SU-DHL-6 (cell line): ENCODE results near the gene DSTN.

ENCODE experiments used
- H2AFZ ChIP-seq: fragments of 200-600 bp; sonication (generic); 2 replicates; pipeline ENCODE4 v1.6.1; 2014; ENCODE audit warnings: low read depth, mild to moderate bottlenecking, moderate library complexity, mixed read lengths, antibody characterized with exemption, low read length; ENCODE audit not compliant: severe bottlenecking
- H3F3A ChIP-seq: fragments of 200-600 bp; shearing (Covaris generic); 2 replicates; pipeline ENCODE4 v1.6.0; 2016; ENCODE audit warnings: antibody characterized with exemption, mild to moderate bottlenecking; ENCODE audit not compliant: insufficient read depth
- H3K27ac ChIP-seq: fragments of 200-600 bp; sonication (generic); 2 replicates; pipeline ENCODE4 v1.5.1; 2016; ENCODE audit warnings: low read depth, mild to moderate bottlenecking, low read length, moderate library complexity, mixed read lengths
- H3K27me3 ChIP-seq: fragments of 200-600 bp; sonication (generic), shearing (Covaris generic); 2 replicates; pipeline ENCODE4 v1.6.0; 2014; ENCODE audit warnings: mild to moderate bottlenecking, low read length
- H3K36me3 ChIP-seq: fragments of 200-600 bp; sonication (generic); 2 replicates; pipeline ENCODE4 v1.6.1; 2014; ENCODE audit warnings: mild to moderate bottlenecking, low read length, mixed read lengths
- H3K4me2 ChIP-seq: fragments of 300-600, 200-600 bp; shearing (Covaris generic), sonication (generic); 2 replicates; pipeline ENCODE4 v1.6.0; 2014; ENCODE audit warnings: low read length, low read depth, mild to moderate bottlenecking; ENCODE audit not compliant: poor library complexity, severe bottlenecking
- H3K4me3 ChIP-seq: fragments of 200-600 bp; sonication (generic); 2 replicates; pipeline ENCODE4 v1.5.1; 2014; ENCODE audit warnings: antibody characterized with exemption, low read length, mild to moderate bottlenecking, mixed read lengths; ENCODE audit not compliant: insufficient read depth, poor library complexity, severe bottlenecking
- H3K79me2 ChIP-seq: fragments of 200-600 bp; sonication (generic); 2 replicates; pipeline ENCODE4 v1.6.1; 2014; ENCODE audit warnings: mild to moderate bottlenecking, low read length, moderate library complexity; ENCODE audit not compliant: insufficient read depth
- H3K9ac ChIP-seq: fragments of 200-600 bp; sonication (generic); 2 replicates; pipeline ENCODE4 v1.7.0; 2014; ENCODE audit warnings: mild to moderate bottlenecking, low read length
- H3K9me2 ChIP-seq: fragments of 200-600 bp; sonication (generic); replicated peaks from 2 replicates; pipeline ENCODE4 v1.6.1; 2014; ENCODE audit warnings: low read length; ENCODE audit not compliant: insufficient read depth
- H3K9me3 ChIP-seq: fragments of 200-600 bp; sonication (generic); 2 replicates; pipeline ENCODE4 v1.6.1; 2014; ENCODE audit warnings: low read length, mixed read lengths; ENCODE audit not compliant: insufficient read depth
- H4K20me1 ChIP-seq: fragments of 200-600 bp; sonication (generic); 2 replicates; pipeline ENCODE4 v1.6.1; 2014; ENCODE audit warnings: low read depth, mild to moderate bottlenecking, antibody characterized with exemption, low read length, moderate library complexity, mixed read lengths
- EZH2phosphoT487 ChIP-seq: fragments of 200-600 bp; sonication (generic), shearing (Covaris generic); conservative IDR thresholded peaks from 2 replicates; pipeline ENCODE4 v1.6.1; 2018; ENCODE audit warnings: mild to moderate bottlenecking, antibody characterized with exemption, low read length, moderate library complexity, mixed read lengths
- TF ChIP-seq, protein P1 (sequence below): fragments of 200-600 bp; sonication (generic); IDR thresholded peaks from one replicate; pipeline ENCODE4 v1.5.1; 2017; ENCODE audit warnings: antibody characterized with exemption, mild to moderate bottlenecking, low read length, moderate library complexity; ENCODE audit not compliant: insufficient read depth, poor library complexity, severe bottlenecking

Gene DSTN

DNA sequence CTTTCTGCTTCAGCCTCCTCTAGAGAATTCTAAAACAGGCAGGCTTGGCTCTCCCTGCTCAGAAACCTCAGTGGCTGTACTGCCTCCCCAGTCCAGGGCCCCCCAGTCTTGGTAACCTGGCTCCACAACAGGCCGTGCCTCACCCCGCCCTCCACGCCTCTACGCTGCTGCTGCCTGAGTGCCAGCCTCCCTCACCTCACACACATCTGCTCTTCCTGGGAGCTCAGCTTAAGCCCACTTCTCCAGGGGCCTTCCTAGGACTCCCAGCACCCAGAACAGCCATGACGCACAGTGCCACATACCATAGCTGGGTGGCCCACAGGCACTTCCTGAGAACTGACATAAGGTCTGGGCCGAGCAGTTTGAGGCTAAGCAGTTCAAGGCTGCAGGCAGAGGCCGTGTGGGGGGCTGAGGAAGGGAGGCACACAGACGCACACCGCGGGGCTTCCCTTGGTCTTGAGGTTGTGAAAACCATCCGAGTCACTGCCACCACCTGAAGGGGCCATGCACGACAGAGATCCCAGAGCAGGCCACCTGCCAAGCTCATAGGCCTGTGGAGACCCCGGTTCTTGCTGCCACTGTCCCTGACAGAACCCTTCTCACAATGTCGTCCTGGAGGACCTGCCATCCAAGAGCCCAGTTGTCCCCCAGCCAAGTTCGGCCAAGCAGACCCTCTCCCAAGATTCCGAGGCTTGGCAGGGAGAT lies 42.6 kb downstream of the DSTN start:
- H3F3A ChIP-seq, result no peaks in the 10 kb centered on the region

DNA sequence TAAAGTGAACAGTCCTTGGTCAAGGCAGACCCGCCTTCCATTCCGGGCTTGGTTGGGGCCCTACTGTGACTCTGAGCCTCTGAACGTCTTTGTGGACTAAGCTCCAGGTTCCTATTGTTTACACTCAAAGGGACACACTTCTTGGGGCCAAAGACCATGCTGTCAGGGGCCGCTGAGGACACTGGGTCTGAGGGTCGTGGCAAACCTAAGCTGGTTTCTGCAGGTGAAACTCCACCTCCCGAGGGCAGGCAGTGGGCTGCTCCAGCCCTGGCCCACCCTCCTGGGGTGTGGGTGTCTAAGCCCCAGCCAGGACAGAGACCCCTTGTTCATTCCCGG lies 43.1 kb downstream of the DSTN start:
- no peaks in the 10 kb centered on the region for H3F3A ChIP-seq
- H3K9me2 ChIP-seq, result no peaks in the 10 kb centered on the region
- no peaks in the 10 kb centered on the region for H4K20me1 ChIP-seq
- no peak for TF ChIP-seq EZH2phosphoT487
- no peaks in the 10 kb centered on the region for H3K9me3 ChIP-seq
- H3K79me2 ChIP-seq, result no peaks in the 10 kb centered on the region
- H3K27me3 ChIP-seq, result no peaks in the 10 kb centered on the region
- no peaks in the 10 kb centered on the region for H3K36me3 ChIP-seq
- H3K4me2 ChIP-seq, result no peak overlapping the region
- H3K4me3 ChIP-seq, result no peak overlapping the region
- no peak overlapping the region for H2AFZ ChIP-seq
- H3K9ac ChIP-seq, result no peak overlapping the region
- H3K27ac ChIP-seq, result no peak overlapping the region

More for the DNA sequence above, 42.6 kb downstream of the DSTN start:
- Histone ChIP-seq H2AFZ (no peak overlapping the region), H3K9ac (no peak overlapping the region), H3K4me3 (no peak overlapping the region), H3K9me2 (no peaks in the 10 kb centered on the region), H3K27ac (no peak overlapping the region), H3K79me2 (no peaks in the 10 kb centered on the region), H3K4me2 (no peak overlapping the region), H3K27me3 (no peaks in the 10 kb centered on the region), H3K9me3 (no peaks in the 10 kb centered on the region), H3K36me3 (no peaks in the 10 kb centered on the region), H4K20me1 (no peaks in the 10 kb centered on the region)
- TF ChIP-seq, protein P1, sequence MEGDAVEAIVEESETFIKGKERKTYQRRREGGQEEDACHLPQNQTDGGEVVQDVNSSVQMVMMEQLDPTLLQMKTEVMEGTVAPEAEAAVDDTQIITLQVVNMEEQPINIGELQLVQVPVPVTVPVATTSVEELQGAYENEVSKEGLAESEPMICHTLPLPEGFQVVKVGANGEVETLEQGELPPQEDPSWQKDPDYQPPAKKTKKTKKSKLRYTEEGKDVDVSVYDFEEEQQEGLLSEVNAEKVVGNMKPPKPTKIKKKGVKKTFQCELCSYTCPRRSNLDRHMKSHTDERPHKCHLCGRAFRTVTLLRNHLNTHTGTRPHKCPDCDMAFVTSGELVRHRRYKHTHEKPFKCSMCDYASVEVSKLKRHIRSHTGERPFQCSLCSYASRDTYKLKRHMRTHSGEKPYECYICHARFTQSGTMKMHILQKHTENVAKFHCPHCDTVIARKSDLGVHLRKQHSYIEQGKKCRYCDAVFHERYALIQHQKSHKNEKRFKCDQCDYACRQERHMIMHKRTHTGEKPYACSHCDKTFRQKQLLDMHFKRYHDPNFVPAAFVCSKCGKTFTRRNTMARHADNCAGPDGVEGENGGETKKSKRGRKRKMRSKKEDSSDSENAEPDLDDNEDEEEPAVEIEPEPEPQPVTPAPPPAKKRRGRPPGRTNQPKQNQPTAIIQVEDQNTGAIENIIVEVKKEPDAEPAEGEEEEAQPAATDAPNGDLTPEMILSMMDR, result no peak
- no peak for TF ChIP-seq EZH2phosphoT487

DNA sequence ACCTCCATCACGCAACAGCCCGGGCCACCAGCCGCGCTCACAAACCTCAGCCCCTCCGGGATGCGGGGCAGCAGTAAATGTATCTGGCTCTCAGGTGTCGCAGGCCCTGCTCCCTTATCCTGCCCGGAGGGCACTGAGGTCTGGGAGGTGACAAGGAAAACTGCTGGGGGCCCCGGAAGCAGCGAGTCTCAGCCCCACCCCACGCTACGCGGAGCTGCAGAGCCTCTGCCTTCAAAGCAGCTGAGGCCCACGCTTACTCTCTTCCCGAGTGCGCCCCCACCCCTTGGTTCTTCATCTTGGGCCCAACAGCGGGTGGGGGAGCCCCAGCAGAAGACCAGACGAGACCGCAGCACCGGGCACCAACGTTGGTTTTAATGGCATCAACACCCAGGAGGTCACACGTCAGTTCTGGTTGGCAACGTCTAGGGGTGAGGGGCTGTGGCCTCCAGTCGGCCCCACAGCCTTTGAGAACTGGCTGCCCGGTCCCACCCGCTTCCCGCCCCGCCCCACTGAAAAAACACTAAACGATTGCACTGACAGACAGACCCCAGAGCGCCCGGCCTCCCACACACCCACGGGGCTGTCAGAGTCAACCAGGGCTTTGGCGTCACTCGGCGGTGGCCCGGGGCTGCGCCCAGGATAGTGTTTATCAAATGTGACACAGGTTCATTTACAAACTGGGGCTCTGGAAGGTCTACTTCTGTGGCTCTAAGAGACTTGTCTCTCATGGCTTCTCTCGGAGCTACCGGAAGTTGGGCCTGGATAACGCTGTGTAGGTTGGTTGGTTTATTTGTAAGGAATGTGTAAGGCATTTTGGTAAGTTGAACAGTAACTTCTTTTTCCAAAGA lies 43.7 kb downstream of the DSTN start:
- Histone ChIP-seq H3K9me2 (no peaks in the 10 kb centered on the region), H3K4me2 (no peak overlapping the region), H3K27ac (no peak overlapping the region), H2AFZ (no peak overlapping the region), H3F3A (no peaks in the 10 kb centered on the region), H3K79me2 (no peaks in the 10 kb centered on the region), H3K4me3 (no peak overlapping the region), H4K20me1 (no peaks in the 10 kb centered on the region), H3K9me3 (no peaks in the 10 kb centered on the region), H3K9ac (no peak overlapping the region), H3K36me3 (no peaks in the 10 kb centered on the region), H3K27me3 (no peaks in the 10 kb centered on the region)
- no peak for TF ChIP-seq EZH2phosphoT487
- TF ChIP-seq, protein P1, result no peak
